ENCODE measurements around the gene MACROD2. TPM values are rescaled to one million over a fixed set of nuclear protein-coding genes. Genes with fewer than 3 reads are reported as not detected.
A peak's percentile ranks its signal among the peaks of the same experiment; 100 is the strongest.

Gene MACROD2
- total RNA-seq, 4 donors from 2014 or later: 12.6 to 60.3 (median 18.9) TPM

- Histone ChIP-seq H3K4me1 (no peaks in the 10 kb centered on the region), H3K27ac (no peak overlapping the region), H3K36me3 (no peaks in the 10 kb centered on the region), H3K9me3 (no peaks in the 10 kb centered on the region), H3K4me3 (no peak overlapping the region), H3K27me3 (no peaks in the 10 kb centered on the region)
- DNase-seq (ENCODE audit: low spot score in 2 of 2): no peak
- WGBS: 95% methylated on average over 1 of the region's 1 CpG
- TF ChIP-seq EP300 (IDR thresholded peaks at IDR 0.05) (no peak), POLR2AphosphoS5 (IDR thresholded peaks at IDR 0.05) (no peak), POLR2A (IDR thresholded peaks at IDR 0.05) (no peak), CTCF (IDR thresholded peaks at IDR 0.05) (no peak)
Measured at GRCh38 chr20:15209537-15209936, 1214.2 kb downstream of the MACROD2 start.

GRCh38 chr20:15214051-15214450 is 1218.7 kb downstream of the MACROD2 start:
- H3K4me3 ChIP-seq: no peak overlapping the region
- no peaks in the 10 kb centered on the region for H3K36me3 ChIP-seq
- H3K9me3 ChIP-seq: no peaks in the 10 kb centered on the region
- no peaks in the 10 kb centered on the region for H3K4me1 ChIP-seq
- H3K27me3 ChIP-seq: no peaks in the 10 kb centered on the region
- TF ChIP-seq POLR2AphosphoS5 (IDR thresholded peaks at IDR 0.05) (no peak), CTCF (IDR thresholded peaks at IDR 0.05) (no peak), POLR2A (IDR thresholded peaks at IDR 0.05) (no peak), EP300 (IDR thresholded peaks at IDR 0.05) (no peak)
- DNase-seq (ENCODE audit: low spot score in 2 of 2): no peak
- WGBS: 70% methylated on average over 1 of the region's 1 CpG
- no peak overlapping the region for H3K27ac ChIP-seq

GRCh38 chr20:15220009-15220656 is 1224.8 kb downstream of the MACROD2 start:
- 49% methylated on average over 6 of the region's 6 CpGs for WGBS

GRCh38 chr20:15220778-15221565 is 1225.7 kb downstream of the MACROD2 start:
- Histone ChIP-seq H3K36me3 (no peaks in the 10 kb centered on the region), H3K4me3 (no peak overlapping the region), H3K9me3 (no peaks in the 10 kb centered on the region), H3K27me3 (no peaks in the 10 kb centered on the region), H3K4me1 (peaks cover 12% of the 10 kb centered on the region), H3K27ac (no peak overlapping the region)
- WGBS: 42% methylated on average over 6 of the region's 6 CpGs
- TF ChIP-seq EP300 (IDR thresholded peaks at IDR 0.05): no peak
- TF ChIP-seq CTCF (IDR thresholded peaks at IDR 0.05): no peak
- TF ChIP-seq POLR2AphosphoS5 (IDR thresholded peaks at IDR 0.05): no peak
- TF ChIP-seq POLR2A (IDR thresholded peaks at IDR 0.05): no peak
- no peak for DNase-seq (ENCODE audit: low spot score in 2 of 2)

More at GRCh38 chr20:15220009-15220656, 1224.8 kb downstream of the MACROD2 start:
- DNase-seq (ENCODE audit: low spot score in 2 of 2): no peak
- Histone ChIP-seq H3K27me3 (no peaks in the 10 kb centered on the region), H3K27ac (peak overlapping the region; percentile 38), H3K9me3 (no peaks in the 10 kb centered on the region), H3K36me3 (no peaks in the 10 kb centered on the region), H3K4me1 (peaks cover 12% of the 10 kb centered on the region), H3K4me3 (no peak overlapping the region)
- no peak for TF ChIP-seq EP300 (IDR thresholded peaks at IDR 0.05)
- TF ChIP-seq POLR2AphosphoS5 (IDR thresholded peaks at IDR 0.05): no peak
- no peak for TF ChIP-seq CTCF (IDR thresholded peaks at IDR 0.05)
- no peak for TF ChIP-seq POLR2A (IDR thresholded peaks at IDR 0.05)

Data from suprapubic skin (tissue), 4 donors.